Neural cell (in vitro differentiated cells): Measurements from ENCODE around the gene NRP2.

Experiments
- CTCF ChIP-seq: fragments of 450-650 bp; IDR thresholded peaks from 2 replicates; pipeline ENCODE4 v1.5.1; 2014; ENCODE audit warnings: antibody characterized with exemption, mild to moderate bottlenecking, moderate library complexity; ENCODE audit not compliant: poor library complexity, severe bottlenecking
- POLR2AphosphoS5 ChIP-seq: IDR thresholded peaks from 2 replicates; pipeline ENCODE4 v1.6.1; 2012

- TF ChIP-seq CTCF (no peak), POLR2AphosphoS5 (no peak)
These were observed 12.0 kb upstream of the NRP2 start for GRCh38 chr2:205670292-205670691.
